NB4 (cell line): ENCODE measurements around the gene BIRC7.
A peak's percentile ranks its signal among the peaks of the same experiment; 100 is the strongest.

Source experiments
- DNase-seq: peaks from one replicate; pipeline ENCODE4 v3.0.0; 2010; ENCODE audit warnings: low read depth
- H3K4me3 ChIP-seq: one replicate; pipeline ENCODE4 v1.5.1; 2011; ENCODE audit warnings: mild to moderate bottlenecking, low read depth, low read length, moderate library complexity
- MYC ChIP-seq: IDR thresholded peaks from 2 replicates; pipeline ENCODE4 v1.6.1; 2011; ENCODE audit warnings: low read depth, low read length
- POLR2A ChIP-seq: IDR thresholded peaks from 2 replicates; pipeline ENCODE4 v1.6.1; 2011; ENCODE audit warnings: mild to moderate bottlenecking; ENCODE audit not compliant: insufficient read length; ENCODE audit errors: extremely low read depth
- TF ChIP-seq, protein P1 (sequence below): IDR thresholded peaks from 2 replicates; pipeline ENCODE4 v1.6.1; 2011; ENCODE audit warnings: low read depth, low read length
- TF ChIP-seq, protein P2 (sequence below): IDR thresholded peaks from one replicate; pipeline ENCODE4 v1.5.1; 2012; ENCODE audit warnings: low read depth, low read length

The BIRC7 gene

DNA sequence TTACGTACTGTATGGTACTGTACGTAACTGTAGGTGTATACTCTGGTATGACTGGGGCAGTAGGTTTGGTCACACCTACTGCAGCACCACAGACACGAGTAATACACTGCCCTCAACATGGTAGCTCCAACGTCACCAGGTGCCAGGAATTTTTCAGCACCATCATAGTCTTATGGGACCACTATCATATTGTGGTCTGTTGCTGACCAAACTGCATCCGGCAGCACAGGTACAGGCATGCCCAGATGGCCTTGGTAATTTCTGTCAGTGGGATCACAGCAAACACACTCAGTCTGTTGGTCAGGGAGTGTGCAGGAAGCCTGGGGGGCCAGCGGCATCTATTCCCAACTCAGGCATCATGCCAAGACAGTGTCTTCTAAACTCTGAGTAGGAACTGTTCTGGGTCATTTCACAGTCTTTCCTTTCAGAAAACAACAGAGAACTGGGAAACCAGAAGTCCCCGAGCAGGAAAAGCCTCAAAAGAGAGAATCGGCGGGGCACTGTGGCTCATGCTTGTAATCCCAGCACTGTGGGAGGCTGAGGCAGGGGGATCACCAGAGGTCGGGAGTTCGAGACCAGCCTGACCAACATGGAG, 25.6 kb upstream of the BIRC7 start:
- no peak overlapping the region for H3K4me3 ChIP-seq
- DNase-seq: no peak
- TF ChIP-seq, protein P1, sequence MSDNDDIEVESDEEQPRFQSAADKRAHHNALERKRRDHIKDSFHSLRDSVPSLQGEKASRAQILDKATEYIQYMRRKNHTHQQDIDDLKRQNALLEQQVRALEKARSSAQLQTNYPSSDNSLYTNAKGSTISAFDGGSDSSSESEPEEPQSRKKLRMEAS: no peak
- TF ChIP-seq, protein P2, sequence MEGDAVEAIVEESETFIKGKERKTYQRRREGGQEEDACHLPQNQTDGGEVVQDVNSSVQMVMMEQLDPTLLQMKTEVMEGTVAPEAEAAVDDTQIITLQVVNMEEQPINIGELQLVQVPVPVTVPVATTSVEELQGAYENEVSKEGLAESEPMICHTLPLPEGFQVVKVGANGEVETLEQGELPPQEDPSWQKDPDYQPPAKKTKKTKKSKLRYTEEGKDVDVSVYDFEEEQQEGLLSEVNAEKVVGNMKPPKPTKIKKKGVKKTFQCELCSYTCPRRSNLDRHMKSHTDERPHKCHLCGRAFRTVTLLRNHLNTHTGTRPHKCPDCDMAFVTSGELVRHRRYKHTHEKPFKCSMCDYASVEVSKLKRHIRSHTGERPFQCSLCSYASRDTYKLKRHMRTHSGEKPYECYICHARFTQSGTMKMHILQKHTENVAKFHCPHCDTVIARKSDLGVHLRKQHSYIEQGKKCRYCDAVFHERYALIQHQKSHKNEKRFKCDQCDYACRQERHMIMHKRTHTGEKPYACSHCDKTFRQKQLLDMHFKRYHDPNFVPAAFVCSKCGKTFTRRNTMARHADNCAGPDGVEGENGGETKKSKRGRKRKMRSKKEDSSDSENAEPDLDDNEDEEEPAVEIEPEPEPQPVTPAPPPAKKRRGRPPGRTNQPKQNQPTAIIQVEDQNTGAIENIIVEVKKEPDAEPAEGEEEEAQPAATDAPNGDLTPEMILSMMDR: no peak
- TF ChIP-seq POLR2A: no peak
- no peak for TF ChIP-seq MYC

DNA sequence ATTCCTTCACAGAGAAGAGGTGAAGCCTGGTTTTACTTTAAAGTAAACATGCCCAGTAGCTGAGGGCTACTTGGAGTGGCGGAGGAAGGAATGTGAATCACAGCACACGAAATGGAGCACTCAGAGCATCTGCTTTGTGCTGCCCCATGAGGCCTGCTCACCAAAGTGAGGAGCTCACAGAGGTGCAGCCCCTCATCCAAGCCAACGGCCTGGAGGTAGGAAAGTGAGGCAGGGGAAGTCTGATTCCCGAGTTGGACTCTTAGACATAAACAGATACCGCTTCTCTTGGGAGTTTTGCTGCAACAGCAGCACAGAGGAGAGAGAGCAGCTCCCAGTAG, 23.3 kb upstream of the BIRC7 start:
- H3K4me3 ChIP-seq: no peak overlapping the region
- DNase-seq: no peak
- TF ChIP-seq, protein P2: no peak
- no peak for TF ChIP-seq MYC
- TF ChIP-seq, protein P1: no peak
- no peak for TF ChIP-seq POLR2A

DNA sequence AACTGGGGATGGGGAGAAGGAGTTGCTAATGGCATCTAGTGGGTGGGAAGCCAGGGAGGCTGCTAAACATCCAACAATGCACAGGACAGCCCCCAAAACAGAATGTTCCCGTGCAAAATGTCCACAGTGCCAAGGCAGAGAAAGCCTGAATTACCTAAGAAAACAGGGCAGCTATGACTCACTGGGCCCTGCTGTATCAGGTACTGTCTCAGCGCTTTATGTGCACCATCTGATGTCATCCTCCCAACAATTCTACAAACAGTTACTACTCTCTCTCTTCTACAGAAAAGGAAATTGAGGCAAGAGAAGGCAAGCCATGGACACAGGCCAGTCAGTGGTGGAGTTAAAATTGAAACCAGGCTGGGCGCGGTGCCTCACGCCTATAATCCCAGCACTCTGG, 22.9 kb upstream of the BIRC7 start:
- TF ChIP-seq MYC (no peak), POLR2A (no peak)
- TF ChIP-seq, protein P2: no peak
- TF ChIP-seq, protein P1: no peak
- no peak overlapping the region for H3K4me3 ChIP-seq
- DNase-seq: no peak

DNA sequence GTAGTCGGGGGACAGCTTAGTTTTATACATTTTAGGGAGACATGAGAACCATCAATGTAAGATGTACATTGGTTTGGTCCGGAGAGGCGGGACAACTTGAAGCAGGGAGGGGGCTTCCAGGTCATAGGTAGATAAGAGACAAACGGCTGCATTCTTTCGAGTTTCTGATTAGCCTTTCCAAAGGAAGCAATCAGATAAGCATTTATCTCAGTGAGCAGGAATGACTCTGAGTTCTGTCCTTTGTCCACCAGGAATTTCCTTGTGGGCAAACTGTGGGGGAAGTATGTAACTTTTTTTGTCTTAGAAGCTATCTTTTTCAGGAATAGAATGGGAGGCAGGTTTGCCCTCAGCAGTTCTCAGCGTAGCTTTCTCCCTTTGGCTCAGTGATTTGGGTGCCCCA, 21.2 kb upstream of the BIRC7 start:
- no peak for DNase-seq
- TF ChIP-seq, protein P2: no peak
- TF ChIP-seq POLR2A (no peak), MYC (no peak)
- TF ChIP-seq, protein P1: no peak
- H3K4me3 ChIP-seq: peak overlapping the region; percentile 80

DNA sequence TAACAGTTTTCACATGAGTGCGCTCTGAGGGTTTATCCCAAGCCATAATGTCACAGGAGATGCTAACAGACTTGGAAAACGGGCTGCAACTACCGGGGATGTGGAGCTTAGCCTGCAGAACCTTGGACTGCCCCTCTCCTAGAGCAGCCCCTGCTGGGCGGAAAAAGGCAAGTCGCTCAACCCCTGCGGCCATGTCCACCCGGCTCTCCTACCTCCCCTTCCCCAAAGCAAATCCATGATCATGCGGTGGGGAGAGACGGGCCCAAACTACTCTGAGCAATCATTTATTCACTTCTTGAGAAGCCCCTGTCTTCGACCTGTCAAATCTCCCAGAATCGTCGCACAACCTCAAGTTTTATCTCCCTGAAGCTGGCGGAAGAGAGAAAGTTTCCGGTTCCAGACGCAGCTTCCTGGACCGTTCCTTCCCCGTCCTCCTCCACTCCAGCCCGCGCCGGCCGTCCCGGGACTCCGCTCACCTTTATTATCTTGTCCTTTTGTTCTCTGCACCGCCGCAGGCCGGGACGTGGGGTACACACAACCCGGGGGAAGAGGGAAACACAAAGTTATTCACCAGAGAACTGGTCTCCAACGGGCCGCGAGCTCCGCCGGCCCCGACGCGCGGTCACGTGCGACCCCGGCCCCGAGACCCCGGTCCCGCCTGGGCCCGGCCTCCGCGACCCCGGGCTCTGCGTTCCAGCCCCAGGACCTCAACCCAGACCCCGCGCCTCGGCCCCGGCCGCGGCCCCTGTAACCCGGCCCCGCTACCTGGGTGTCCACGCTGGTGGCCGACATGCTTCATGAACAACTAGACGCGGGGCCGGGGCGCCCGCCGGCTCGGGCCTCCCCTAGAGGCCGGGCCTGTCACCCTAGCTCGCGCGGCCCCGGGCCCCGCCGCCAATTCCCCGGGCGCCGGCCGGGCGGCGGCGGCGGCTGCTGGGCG, 20.3 kb upstream of the BIRC7 start:
- no peak for TF ChIP-seq POLR2A
- TF ChIP-seq, protein P2: peak; percentile 58
- TF ChIP-seq MYC: peak; percentile 21; the same call in 1 of the 2 replicates
- H3K4me3 ChIP-seq: peak overlapping the region; percentile 80
- DNase-seq: peak; percentile 67
